Measurements from ENCODE around the gene OBSCN. TPM values are rescaled to one million over a fixed set of nuclear protein-coding genes. Genes with fewer than 3 reads are reported as not detected.
"Not testable (repeated sequence)": the region's sequence is repeated elsewhere in the genome, so short reads cannot be mapped to it uniquely, and the experiment has no call there.

OBSCN gene
- total RNA-seq, 1 donor from 2014 or later, result 15.2 TPM

DNA sequence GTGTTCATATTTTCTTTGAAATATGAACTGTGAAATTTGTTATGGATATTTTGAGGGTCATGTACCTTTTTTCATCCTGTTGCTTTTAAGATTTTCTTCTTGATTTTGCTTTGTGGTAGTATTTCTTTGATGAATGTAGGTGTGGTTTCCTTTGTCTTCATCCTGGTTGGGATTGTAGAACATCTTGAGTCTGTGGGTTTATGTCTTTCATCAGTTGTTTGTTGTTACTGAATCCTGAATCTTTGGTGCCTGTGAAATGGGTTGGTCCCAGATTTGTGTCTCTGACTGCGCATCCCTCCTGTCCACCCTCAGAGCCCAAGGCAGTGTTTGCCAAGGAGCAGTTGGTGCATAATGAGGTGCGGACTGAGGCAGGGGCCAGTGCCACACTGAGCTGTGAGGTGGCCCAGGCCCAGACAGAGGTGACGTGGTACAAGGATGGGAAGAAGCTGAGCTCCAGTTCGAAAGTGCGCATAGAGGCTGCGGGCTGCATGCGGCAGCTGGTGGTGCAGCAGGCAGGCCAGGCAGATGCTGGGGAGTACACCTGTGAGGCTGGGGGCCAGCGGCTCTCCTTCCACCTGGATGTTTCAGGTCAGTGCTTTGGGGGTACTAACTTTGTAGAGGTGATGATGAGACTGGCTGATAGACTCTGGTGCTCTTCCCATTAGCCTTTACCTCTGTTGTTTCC lies 38.5 kb downstream of the OBSCN start:
- H3K27me3 Mint-ChIP-seq (ENCODE audit: unreplicated experiment), result no peaks in the 10 kb centered on the region
- TF ChIP-seq, protein P1, sequence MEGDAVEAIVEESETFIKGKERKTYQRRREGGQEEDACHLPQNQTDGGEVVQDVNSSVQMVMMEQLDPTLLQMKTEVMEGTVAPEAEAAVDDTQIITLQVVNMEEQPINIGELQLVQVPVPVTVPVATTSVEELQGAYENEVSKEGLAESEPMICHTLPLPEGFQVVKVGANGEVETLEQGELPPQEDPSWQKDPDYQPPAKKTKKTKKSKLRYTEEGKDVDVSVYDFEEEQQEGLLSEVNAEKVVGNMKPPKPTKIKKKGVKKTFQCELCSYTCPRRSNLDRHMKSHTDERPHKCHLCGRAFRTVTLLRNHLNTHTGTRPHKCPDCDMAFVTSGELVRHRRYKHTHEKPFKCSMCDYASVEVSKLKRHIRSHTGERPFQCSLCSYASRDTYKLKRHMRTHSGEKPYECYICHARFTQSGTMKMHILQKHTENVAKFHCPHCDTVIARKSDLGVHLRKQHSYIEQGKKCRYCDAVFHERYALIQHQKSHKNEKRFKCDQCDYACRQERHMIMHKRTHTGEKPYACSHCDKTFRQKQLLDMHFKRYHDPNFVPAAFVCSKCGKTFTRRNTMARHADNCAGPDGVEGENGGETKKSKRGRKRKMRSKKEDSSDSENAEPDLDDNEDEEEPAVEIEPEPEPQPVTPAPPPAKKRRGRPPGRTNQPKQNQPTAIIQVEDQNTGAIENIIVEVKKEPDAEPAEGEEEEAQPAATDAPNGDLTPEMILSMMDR (IDR thresholded peaks at IDR 0.05), result no peak
- DNase-seq (ENCODE audit: extremely low spot score, unreplicated experiment), result no peak
- H3K4me3 Mint-ChIP-seq (ENCODE audit: unreplicated experiment), result no peak overlapping the region
- H3K36me3 Mint-ChIP-seq (ENCODE audit: unreplicated experiment), result peaks cover 61% of the 10 kb centered on the region
- H3K4me1 Mint-ChIP-seq (ENCODE audit: unreplicated experiment), result no peaks in the 10 kb centered on the region
- H3K9me3 Mint-ChIP-seq (ENCODE audit: unreplicated experiment), result peaks cover 43% of the 10 kb centered on the region
- H3K27ac Mint-ChIP-seq (ENCODE audit: unreplicated experiment), result no peak overlapping the region

DNA sequence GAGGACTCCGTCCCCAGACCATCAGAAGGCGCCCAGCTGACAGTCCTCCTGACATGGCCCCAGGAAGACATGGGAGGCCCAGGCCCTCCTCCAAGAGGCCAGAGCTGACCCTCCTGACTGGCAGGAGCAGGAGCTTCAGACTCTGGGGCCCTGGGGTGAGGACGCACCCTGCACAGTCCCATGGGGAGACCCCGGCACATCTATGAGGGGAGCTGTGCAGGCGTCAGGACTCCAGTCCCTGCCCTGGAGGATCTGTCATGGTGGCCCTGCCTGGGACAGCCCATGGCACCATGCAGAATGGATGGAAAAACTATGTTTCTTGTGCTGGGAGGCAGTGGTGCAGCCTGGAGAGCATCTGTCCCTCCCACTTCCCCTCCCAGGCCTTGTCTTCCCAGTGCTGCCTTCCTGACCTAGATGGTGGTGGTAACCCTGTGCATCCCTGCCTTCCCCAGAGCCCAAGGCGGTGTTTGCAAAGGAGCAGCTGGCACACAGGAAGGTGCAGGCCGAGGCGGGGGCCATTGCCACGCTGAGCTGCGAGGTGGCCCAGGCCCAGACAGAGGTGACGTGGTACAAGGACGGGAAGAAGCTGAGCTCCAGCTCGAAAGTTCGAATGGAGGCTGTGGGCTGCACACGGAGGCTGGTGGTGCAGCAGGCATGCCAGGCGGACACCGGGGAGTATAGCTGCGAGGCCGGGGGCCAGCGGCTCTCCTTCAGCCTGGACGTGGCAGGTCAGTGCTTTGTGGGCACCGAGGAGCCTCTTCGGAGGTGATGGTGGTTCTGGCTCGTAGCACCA lies 41.9 kb downstream of the OBSCN start:
- Mint-ChIP-seq H3K27me3 (ENCODE audit: unreplicated experiment) (no peaks in the 10 kb centered on the region), H3K9me3 (ENCODE audit: unreplicated experiment) (peaks cover 22% of the 10 kb centered on the region), H3K27ac (ENCODE audit: unreplicated experiment) (no peak overlapping the region), H3K4me1 (ENCODE audit: unreplicated experiment) (no peaks in the 10 kb centered on the region), H3K4me3 (ENCODE audit: unreplicated experiment) (no peak overlapping the region), H3K36me3 (ENCODE audit: unreplicated experiment) (peaks cover 38% of the 10 kb centered on the region)
- TF ChIP-seq, protein P1 (IDR thresholded peaks at IDR 0.05), result no peak
- no peak for DNase-seq (ENCODE audit: extremely low spot score, unreplicated experiment)

DNA sequence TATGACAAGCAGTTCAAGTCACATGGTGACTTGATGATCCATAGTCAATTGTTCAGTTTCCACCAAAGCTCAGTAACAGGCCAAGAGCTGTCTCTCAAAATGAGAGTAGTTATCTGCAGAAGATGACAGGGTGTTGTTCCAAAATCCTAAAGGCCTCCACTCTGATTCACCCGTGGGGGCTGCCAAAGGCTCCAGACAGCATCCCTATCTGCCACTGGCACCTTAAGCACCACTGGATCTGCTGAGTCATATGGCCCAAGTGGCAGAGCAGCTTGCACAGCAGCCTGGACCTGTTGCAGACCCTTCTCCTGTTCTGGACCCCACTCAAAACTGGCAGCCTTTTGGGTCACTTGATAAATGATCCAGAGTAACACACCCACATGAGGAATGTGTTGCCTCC lies 44.6 kb downstream of the OBSCN start:
- Mint-ChIP-seq H3K9me3 (ENCODE audit: unreplicated experiment) (peaks cover 12% of the 10 kb centered on the region), H3K36me3 (ENCODE audit: unreplicated experiment) (peaks cover 20% of the 10 kb centered on the region)
- not testable (repeated sequence) for H3K27ac Mint-ChIP-seq (ENCODE audit: unreplicated experiment); H3K4me1 Mint-ChIP-seq (ENCODE audit: unreplicated experiment); DNase-seq (ENCODE audit: extremely low spot score, unreplicated experiment); H3K4me3 Mint-ChIP-seq (ENCODE audit: unreplicated experiment); H3K27me3 Mint-ChIP-seq (ENCODE audit: unreplicated experiment)

DNA sequence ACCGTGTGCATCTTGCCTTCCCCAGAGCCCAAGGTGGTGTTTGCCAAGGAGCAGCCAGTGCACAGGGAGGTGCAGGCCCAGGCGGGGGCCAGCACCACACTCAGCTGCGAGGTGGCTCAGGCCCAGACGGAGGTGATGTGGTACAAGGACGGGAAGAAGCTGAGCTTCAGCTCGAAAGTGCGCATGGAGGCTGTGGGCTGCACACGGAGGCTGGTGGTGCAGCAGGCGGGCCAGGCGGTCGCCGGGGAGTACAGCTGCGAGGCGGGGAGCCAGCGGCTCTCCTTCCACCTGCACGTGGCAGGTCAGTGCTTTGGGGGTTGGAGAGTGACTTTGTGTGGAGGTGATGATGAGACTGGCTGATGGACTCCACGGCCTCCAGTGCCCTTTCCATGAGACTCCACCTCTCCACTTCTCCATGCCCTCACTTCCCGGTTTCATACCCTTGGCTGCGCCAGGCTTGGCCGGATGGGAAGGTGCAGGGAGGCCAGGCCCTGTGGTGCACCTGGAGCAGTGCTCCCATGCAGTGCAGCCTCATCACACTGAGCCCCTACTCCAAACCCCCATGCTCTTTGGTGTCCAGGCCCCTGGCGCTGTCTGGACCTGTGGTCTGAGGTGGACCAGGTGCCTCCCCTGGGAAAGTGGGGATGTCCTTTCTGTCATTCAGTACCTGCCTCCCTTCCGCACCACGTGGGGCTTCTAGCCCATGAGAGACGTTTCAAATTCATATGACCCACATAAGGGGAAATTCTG lies 49.0 kb downstream of the OBSCN start:
- no peaks in the 10 kb centered on the region for H3K4me1 Mint-ChIP-seq (ENCODE audit: unreplicated experiment)
- TF ChIP-seq, protein P1 (IDR thresholded peaks at IDR 0.05), result no peak
- no peak for DNase-seq (ENCODE audit: extremely low spot score, unreplicated experiment)
- H3K27me3 Mint-ChIP-seq (ENCODE audit: unreplicated experiment), result no peaks in the 10 kb centered on the region
- no peak overlapping the region for H3K4me3 Mint-ChIP-seq (ENCODE audit: unreplicated experiment)
- no peak overlapping the region for H3K27ac Mint-ChIP-seq (ENCODE audit: unreplicated experiment)
- H3K9me3 Mint-ChIP-seq (ENCODE audit: unreplicated experiment), result peaks cover 17% of the 10 kb centered on the region
- peaks cover 21% of the 10 kb centered on the region for H3K36me3 Mint-ChIP-seq (ENCODE audit: unreplicated experiment)

DNA sequence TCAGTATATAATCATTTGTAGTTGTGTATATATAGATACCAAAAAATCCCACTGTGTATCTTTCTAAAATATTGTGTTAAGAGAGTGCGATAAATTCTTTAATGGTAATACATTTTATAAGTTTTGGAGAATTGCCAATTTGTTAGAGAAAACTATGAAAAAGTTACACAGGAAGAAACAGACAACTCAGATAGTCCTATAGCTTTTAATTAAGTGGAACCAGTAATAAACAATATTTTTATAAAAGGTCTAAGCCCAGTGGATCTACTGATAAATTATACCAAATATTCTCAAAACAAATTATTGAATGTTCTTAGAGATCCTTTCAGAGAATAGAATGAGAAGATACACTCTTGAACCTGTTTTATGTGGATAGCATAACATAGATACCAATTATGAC lies 50.6 kb downstream of the OBSCN start:
- TF ChIP-seq, protein P1 (IDR thresholded peaks at IDR 0.05), result no peak
- peaks cover 23% of the 10 kb centered on the region for H3K9me3 Mint-ChIP-seq (ENCODE audit: unreplicated experiment)
- H3K4me1 Mint-ChIP-seq (ENCODE audit: unreplicated experiment), result no peaks in the 10 kb centered on the region
- H3K27ac Mint-ChIP-seq (ENCODE audit: unreplicated experiment), result no peak overlapping the region
- H3K4me3 Mint-ChIP-seq (ENCODE audit: unreplicated experiment), result no peak overlapping the region
- no peaks in the 10 kb centered on the region for H3K27me3 Mint-ChIP-seq (ENCODE audit: unreplicated experiment)
- H3K36me3 Mint-ChIP-seq (ENCODE audit: unreplicated experiment), result peaks cover 21% of the 10 kb centered on the region
- no peak for DNase-seq (ENCODE audit: extremely low spot score, unreplicated experiment)
